Measurements from ENCODE around the gene KCNK10. TPM values are rescaled to one million over a fixed set of nuclear protein-coding genes. Genes with fewer than 3 reads are reported as not detected.

Gene KCNK10
- polyA plus RNA-seq, 2 of the 4 experiments (the other 2 are of a cell fraction): not detected

- TF ChIP-seq RFX5 (IDR thresholded peaks at IDR 0.05) (no peak), JUNB (IDR thresholded peaks at IDR 0.05) (no peak)
These were observed 50.4 kb downstream of the KCNK10 start (continued) for GRCh38 chr14:88272390-88273269.

GRCh38 chr14:88271205-88271604 is 51.9 kb downstream of the KCNK10 start:
- no peak overlapping the region for H3K4me2 ChIP-seq
- FAIRE-seq (no peak), DNase-seq (ENCODE audit: low read depth in 1 of 2, low spot score in 1 of 2) (no peak), ATAC-seq (no peak)
- WGBS (ENCODE audit: missing lambda C conversion rate): 40% methylated on average over 2 of the region's 2 CpGs
- H3K4me3 ChIP-seq: no peak overlapping the region
- CTCF ChIA-PET: interaction anchor here (1.2 kb wide), 1 partner anchor 72 kb away, joined by 3 read pairs; no protein-coding TSS in a partner anchor
- no peaks in the 10 kb centered on the region for H3K4me1 ChIP-seq
- POLR2A ChIA-PET: no interaction called here
- no peak for TF ChIP-seq GATA3 (IDR thresholded peaks at IDR 0.05; ENCODE audit: borderline replicate concordance)
- no peak for TF ChIP-seq ZNF302 (CRISPR knock-in tag; IDR thresholded peaks at IDR 0.05)
- no peak for TF ChIP-seq USF2 (IDR thresholded peaks at IDR 0.05)
- no peak for TF ChIP-seq HMGXB4 (CRISPR knock-in tag; IDR thresholded peaks at IDR 0.05; ENCODE audit: borderline replicate concordance)
- TF ChIP-seq PBX3 (IDR thresholded peaks at IDR 0.05): no peak
- TF ChIP-seq NPAS2 (CRISPR knock-in tag; IDR thresholded peaks at IDR 0.05; ENCODE audit: borderline replicate concordance): no peak
- TF ChIP-seq TFCP2L1 (CRISPR knock-in tag; IDR thresholded peaks at IDR 0.05): no peak
- TF ChIP-seq KDM1A (IDR thresholded peaks at IDR 0.05; ENCODE audit: low read depth): no peak
- no peak for TF ChIP-seq POLR2AphosphoS2 (conservative IDR thresholded peaks at IDR 0.05; ENCODE audit: low read length)
- TF ChIP-seq RFX5 (IDR thresholded peaks at IDR 0.05): no peak
- no peak for TF ChIP-seq MAFK (IDR thresholded peaks at IDR 0.05; ENCODE audit: partially characterized antibody)
- no peak for TF ChIP-seq PHF8 (IDR thresholded peaks at IDR 0.05; ENCODE audit: borderline replicate concordance, low read depth)
- no peak for TF ChIP-seq MAX (IDR thresholded peaks at IDR 0.05)
- no peak for TF ChIP-seq RARB (CRISPR knock-in tag; IDR thresholded peaks at IDR 0.05)
- TF ChIP-seq JUN (IDR thresholded peaks at IDR 0.05): no peak
- no peak for TF ChIP-seq BCL3 (IDR thresholded peaks at IDR 0.05)
- H3K9me3 ChIP-seq: no peaks in the 10 kb centered on the region
- H3K27ac ChIP-seq: no peak overlapping the region

GRCh38 chr14:88270776-88271175 is 52.3 kb downstream of the KCNK10 start:
- no peak for TF ChIP-seq JUNB (IDR thresholded peaks at IDR 0.05)
- no peak for TF ChIP-seq RFX5 (IDR thresholded peaks at IDR 0.05)
- TF ChIP-seq RNF2 (IDR thresholded peaks at IDR 0.05; ENCODE audit: borderline replicate concordance, low read depth): no peak
- no peak for TF ChIP-seq CBX8 (IDR thresholded peaks at IDR 0.05)
- no peak for TF ChIP-seq E2F6 (IDR thresholded peaks at IDR 0.05; ENCODE audit: borderline replicate concordance, low read depth)
- no peak overlapping the region for H3K4me3 ChIP-seq
- no peak for ATAC-seq
- ChIA-PET CTCF (interaction anchor here (1.2 kb wide), 1 partner anchor 21 kb away, joined by 3 read pairs; no protein-coding TSS in a partner anchor), POLR2A (no interaction called here)
- H3K27ac ChIP-seq: no peak overlapping the region
- no peak for FAIRE-seq
- no peaks in the 10 kb centered on the region for H3K9me3 ChIP-seq
- H3K4me2 ChIP-seq: no peak overlapping the region
- DNase-seq (ENCODE audit: low read depth in 1 of 2, low spot score in 1 of 2): no peak
- H3K4me1 ChIP-seq: no peaks in the 10 kb centered on the region
- 26% methylated on average over 6 of the region's 6 CpGs for WGBS (ENCODE audit: missing lambda C conversion rate)
